Measurements from ENCODE around the gene SCNN1B. TPM values are rescaled to one million over a fixed set of nuclear protein-coding genes. Genes with fewer than 3 reads are reported as not detected.
"Not testable (repeated sequence)": the region's sequence is repeated elsewhere in the genome, so short reads cannot be mapped to it uniquely, and the experiment has no call there.

SCNN1B gene, protein sequence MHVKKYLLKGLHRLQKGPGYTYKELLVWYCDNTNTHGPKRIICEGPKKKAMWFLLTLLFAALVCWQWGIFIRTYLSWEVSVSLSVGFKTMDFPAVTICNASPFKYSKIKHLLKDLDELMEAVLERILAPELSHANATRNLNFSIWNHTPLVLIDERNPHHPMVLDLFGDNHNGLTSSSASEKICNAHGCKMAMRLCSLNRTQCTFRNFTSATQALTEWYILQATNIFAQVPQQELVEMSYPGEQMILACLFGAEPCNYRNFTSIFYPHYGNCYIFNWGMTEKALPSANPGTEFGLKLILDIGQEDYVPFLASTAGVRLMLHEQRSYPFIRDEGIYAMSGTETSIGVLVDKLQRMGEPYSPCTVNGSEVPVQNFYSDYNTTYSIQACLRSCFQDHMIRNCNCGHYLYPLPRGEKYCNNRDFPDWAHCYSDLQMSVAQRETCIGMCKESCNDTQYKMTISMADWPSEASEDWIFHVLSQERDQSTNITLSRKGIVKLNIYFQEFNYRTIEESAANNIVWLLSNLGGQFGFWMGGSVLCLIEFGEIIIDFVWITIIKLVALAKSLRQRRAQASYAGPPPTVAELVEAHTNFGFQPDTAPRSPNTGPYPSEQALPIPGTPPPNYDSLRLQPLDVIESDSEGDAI
- 0.16 TPM for polyA plus RNA-seq (ENCODE audit: insufficient read length)

DNA sequence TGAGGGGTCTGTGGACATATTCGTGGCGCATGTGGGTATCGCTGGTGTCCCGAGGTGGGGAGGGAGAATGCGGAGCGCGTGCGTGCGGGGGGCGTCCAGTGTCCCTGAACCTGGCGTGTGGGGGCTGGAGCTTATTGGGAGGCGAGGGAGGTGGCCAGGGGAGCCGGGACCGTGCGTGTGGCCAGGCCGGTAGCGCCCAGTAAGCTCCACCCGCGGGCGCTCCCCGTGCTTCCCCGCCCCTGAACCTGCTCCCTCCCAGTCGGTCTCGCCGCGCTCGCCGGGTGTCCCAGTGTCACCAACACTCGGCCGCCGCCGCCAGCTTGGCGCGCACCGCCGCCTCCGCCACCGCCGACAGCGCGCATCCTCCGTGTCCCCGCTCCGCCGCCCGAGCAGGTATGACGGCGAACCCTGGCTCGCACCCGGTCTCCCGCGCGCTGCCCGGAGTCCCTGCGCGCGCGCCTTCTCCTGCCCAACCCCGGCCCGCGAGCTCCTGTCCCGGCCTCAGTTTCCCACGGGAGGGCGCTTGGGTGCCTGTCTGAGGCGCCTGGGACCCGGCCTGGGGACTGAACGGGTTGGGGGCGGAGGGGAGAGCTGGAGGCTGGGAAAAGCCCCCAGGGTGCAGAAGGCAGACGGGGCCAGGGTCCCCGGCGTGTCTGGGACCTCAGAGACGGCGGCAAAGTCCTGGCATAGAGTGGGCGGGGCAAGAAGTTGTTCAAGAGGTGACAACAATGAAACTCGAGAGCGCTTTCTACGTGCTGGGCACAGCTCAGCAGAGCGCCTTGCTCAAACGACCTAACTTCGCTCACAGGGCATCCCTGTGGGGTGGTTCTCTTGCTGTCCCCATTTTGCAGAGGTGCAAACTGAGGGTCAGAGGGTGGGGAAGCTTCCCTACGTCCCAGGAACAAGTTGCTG lies at the start of gene SCNN1B:
Gene SCNN1B (plus strand): TSS at position 258 of the 912 bp plus-strand sequence. CDS start 46,298 bp downstream, outside the sequence.
- no peak for DNase-seq (ENCODE audit: low read depth)

DNA sequence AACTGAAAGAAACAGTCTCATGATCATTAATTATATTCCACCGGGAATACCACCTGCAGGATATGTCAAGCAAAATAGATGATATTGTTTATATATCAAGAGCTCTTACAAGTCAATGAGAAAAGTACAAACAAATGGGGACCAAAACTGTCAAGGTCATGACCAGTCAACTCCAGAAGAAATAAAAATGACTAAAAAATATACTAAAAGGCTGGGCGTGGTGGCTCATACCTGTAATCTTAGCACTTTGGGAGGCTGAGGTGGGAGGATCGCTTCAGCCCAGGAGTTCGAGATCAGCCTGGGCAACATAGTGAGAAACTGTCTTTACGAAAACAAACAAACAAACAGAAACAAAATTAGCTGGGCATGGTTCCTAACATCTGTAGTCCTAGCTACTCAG lies 49.8 kb upstream of the SCNN1B start:
- no peak for DNase-seq (ENCODE audit: low read depth)

DNA sequence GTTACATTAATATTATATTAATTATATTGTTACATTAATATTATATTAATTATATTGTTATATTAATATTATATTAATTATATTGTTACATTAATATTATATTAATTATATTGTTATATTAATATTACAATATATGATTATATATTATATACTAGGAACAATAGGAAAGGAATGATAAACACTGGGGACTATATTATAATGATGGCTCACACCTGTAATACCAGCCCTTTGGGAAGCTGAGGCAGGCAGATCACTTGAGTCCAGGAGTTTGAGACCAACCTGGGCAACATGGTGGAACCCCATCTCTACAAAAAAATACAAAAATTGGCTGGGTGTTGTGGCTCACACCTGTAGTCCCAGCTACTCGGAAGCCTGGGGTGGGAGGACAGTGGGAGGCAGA lies 48.5 kb upstream of the SCNN1B start:
- DNase-seq (ENCODE audit: low read depth) = not testable (repeated sequence)

DNA sequence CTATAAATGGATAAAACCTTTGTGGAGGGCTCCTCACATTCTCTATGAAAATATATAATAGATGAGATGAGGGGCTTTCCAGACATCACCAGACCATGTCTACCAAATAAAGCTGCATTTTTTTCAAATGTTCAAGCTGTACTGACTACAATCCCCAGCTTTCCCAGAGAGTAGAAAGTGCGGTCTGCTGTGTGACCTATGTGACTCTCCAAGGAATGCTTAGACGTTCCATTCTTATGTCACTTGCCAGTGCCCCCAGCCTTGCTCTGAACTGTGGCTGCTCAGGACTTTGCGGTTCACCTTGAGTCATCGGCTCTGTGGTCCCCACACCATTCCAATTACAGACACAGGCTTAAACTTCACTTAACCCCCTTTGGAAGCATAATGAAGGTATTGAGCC lies 47.8 kb upstream of the SCNN1B start:
- DNase-seq (ENCODE audit: low read depth) = no peak

DNA sequence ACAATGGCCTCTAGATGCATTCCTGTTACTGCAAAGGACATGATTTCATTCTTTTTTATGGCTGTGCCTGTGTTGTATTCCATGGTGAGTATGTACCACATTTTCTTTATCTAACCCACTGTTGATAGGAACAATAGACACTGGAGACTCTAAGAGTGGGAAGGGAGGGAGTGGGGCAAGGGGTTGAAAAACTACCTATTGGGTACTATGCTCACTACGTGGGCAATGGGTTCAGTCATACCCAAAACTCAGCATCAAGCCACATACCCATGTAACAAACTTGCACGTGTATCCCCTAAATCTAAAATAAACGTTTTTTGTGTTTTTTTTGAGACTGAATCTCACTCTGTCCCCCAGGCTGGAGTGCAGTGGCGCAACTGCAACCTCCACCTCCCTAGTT lies 47.1 kb upstream of the SCNN1B start:
- no peak for DNase-seq (ENCODE audit: low read depth)

DNA sequence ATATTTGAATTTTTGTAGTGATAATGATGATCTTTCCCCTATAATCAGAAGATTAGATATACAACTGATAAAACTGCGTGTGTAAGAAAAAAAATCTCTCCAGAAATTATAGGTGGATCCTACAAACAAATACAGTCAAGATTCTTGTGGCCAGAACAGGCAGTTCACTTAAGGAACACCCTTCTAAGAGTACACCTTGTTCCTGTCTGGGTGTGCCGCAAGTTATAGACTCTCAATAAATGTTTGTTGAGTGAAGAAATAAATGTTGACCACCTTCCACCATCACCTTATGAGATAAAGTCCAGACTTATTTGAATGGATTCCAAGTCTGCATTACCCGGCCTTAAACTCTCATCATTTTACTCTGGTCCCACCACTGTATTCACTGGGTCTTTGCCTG lies 45.7 kb upstream of the SCNN1B start:
- DNase-seq (ENCODE audit: low read depth) = no peak

DNA sequence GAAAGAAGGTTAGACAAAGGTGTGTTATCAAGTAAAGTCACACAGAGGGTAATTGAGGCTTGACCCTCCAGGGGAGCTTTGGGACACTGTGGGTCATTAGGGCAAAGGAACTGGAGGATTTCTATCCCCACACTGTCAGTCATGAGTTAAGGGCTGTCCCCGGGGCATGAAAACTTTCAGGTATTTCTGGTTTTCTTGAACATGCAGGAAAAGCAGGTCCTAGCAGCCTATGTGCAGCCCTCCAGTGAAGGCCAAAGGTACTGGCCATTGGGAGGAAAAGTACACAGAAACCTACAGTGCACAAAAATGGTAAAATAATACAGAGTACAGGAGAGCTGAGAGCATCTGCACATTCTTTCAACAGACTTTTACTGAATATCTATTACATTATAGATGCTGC lies 44.4 kb upstream of the SCNN1B start:
- DNase-seq (ENCODE audit: low read depth) = no peak

DNA sequence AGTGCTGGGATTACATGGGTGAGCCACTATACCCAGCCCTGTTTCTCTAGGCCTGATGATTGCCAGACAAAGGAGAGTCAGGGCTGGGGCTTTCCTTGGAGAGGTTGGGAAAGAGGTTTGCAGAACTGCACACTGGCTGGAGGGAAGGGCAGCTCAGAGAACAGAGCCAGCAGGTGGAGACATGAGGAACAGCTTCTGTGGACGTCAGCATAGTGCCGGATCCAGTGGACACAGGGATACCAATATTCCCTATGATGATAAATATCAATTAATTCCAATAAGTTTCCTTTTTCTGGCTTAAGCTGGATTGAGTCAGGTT lies 43.2 kb upstream of the SCNN1B start:
- DNase-seq (ENCODE audit: low read depth) = no peak

DNA sequence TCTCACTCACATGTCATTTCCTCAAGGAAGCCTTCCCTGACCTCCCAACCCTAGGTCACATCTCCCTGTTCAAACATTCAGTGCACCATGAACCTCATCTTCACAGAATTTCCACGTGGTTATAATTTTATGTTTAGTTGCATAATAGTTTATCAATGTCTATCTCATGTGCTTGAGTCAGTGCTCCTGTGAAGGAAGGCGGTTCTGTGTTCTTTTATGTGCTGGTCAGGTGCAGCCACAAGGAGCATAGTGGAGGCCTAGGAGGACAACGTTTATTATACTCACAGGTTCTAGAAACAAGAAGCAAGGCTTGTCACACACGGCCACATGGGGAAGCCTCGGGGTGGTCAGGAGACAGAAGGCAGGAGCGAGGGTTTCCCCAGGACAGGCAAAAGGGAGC lies 34.5 kb upstream of the SCNN1B start:
- no peak for DNase-seq (ENCODE audit: low read depth)

DNA sequence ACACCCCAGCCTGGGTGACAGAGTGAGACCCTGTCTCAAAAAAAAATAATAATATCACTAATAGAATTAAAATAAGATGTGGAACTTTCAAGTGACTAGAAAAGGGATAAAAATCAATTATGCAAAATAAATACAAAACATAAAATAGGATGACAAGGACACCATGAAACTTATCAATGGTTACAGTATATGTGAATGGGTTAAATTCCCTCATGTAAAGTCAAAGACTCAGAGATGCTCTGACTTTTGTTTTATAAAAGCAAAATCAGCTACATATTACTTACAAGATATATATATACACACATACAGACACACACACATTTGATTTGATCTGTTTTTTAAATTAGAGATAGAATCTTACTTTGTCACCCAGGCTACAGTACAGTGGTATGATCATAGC lies 33.5 kb upstream of the SCNN1B start:
- no peak for DNase-seq (ENCODE audit: low read depth)

DNA sequence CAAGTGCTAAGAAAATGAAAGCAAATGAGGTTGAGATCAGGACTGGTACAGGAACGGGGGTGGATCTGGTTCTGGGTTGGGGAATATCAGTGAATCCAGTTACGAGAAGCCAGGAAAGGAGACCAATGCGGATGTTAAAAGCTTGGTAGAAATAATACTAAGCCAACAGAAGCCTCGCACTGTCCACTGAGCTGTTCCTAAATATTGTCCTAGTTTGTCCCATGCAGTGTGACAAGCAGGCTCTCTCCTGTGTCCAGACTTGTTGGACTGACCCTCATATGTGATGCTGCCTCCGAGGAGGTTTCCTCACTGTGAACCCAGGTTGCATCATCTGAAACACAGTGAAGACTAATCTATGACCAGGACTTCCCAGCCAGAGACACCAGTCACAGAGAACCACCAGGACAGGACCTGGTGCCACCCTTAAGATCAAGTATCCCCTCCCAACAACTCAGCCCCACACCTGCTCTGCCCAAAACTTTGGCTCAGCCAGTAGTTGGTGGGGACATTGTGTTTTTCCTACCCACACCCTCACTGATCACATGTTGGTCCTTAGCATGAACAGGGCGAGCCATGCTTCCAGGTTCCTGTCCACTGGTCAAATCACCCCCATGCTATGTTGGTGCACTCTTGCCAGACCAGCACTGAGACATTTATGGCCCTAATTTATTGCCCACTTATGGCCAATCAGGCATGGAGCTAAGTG lies 32.7 kb upstream of the SCNN1B start:
- no peak for DNase-seq (ENCODE audit: low read depth)

DNA sequence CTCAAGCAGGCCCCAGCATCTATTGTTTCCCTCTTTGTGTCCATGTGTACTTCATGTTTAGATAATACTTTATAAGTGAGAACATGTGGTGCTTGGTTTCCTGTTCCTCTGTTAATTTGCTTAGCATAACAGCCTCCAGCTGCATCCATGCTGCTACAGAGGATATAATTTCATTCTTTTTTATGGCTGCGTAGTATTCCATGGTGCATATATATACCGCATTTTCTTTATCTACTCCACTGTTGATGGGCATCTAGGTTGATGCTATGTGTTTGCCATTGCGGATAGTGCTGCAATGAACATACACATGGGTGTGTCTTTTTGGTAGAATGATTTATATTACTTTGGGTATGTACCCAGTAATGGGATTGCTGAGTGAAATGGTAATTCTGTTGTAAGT lies 31.4 kb upstream of the SCNN1B start:
- no peak for DNase-seq (ENCODE audit: low read depth)

DNA sequence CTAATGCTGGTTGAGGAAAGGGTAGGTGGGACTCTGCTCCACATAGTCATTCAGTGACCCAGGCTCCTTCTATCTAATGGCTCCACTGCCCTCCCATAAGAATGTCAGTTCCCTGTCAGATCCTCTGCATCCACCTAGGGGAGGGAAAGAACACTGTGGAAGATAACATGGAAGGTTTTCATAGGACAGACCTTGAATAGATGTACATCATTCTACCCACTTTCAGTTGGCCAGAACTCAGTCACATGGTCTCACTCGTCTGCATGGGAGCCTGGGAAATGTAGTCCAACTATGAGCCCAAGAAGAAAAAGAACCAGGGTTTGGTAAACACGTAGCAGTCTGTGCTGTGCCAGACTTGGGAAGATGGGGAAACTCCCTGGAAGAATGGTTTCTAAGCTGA lies 27.1 kb upstream of the SCNN1B start:
- no peak for DNase-seq (ENCODE audit: low read depth)

DNA sequence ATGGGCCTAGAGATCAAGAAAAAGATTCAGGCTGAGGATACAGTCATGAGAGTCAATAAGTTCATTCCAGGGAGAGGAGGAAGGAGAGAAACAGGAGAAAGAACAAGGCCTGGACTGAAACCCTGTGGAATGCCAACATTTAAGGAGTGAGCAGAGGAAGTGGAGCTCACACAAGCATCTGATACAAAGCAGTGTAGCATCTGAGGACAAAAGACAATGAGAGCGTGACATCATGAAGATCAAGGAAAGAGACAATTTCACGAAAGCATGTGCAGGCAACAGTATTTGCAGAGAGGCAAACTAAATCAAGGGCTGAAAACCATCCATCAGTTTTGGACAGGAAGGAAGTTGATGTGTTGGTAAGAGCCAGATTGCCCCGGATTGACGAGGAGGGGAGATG lies 25.3 kb upstream of the SCNN1B start:
- DNase-seq (ENCODE audit: low read depth) = no peak

DNA sequence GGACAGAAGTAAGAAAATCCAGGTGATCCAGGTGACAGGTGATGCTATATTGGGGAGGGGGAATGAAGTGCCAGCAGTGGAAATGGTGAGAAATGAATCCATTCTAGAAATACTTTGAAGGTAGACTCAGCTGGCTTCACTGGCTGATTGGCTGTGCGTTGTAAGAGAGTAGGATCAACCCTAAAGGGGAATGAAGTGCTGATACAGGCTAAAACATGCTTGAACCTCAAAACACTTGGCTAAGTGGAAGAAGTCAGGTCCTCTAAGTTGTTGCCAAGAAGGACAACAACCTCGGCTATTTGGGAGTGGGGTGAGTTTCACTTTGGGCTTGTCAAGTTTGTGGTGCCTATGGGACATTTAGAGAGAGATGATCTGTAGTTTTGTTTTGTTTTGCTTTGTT lies 24.1 kb upstream of the SCNN1B start:
- DNase-seq (ENCODE audit: low read depth) = no peak

DNA sequence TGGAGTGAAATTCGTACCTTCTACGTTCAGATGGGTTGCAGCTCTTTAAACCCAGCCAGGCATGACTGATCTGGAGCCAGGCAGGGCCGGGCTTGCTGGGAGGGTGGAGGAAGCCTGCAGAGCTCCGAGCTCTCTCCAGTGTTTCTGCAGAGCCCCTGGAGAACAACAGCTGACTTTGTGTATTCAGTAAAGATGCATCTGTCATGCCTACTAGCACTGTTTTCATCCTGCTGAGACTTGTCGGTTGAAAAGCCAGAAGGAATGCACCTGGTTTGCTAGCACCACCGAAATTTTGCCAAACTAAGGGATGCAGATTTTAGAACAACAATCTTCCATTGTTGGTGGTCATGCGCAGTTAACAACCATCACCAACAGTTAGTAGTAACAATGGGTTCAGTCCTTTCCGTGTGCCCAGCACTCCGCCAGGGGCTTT lies 22.4 kb upstream of the SCNN1B start:
- DNase-seq (ENCODE audit: low read depth) = no peak

DNA sequence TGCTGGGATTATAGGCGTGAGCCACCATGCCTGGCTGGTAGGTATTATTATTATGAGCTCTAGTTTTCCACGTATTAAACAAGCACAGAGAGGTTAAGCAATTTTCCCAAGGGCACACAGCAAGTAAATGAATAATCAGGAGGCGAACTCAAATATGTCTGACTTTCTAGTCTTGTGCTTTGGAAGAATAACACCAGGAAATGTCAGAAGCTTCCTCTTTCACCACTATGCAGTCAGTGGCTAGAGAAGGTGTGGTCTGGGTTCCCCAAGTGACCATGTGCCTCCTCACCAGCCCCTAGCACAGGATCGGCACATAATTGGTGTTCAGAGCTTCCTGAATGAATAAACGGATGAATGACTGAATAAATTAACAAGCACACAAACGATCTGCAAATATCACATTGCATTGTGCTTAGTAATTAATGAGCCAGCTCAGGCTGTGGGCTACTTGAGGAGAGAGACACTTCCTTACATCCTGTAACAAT lies 21.6 kb upstream of the SCNN1B start:
- no peak for DNase-seq (ENCODE audit: low read depth)

DNA sequence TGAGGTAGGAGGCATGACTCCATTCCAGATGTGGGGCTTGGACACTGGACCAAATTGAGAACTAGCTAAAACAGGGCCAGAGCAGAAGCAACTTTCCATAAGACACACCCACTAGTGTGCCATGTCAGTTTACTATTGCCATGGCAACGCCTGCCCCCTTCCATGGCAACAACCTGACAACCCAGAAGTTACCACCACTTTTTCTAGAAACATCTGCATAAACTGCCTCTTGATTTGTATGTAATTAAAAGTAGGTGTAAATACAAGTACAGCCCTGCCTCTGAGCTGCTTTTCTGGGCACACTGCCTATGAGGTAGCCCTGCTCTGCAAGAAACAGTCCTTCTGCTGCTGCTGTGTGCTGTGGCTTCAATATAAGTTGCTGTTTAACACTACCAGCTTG lies 19.5 kb upstream of the SCNN1B start:
- DNase-seq (ENCODE audit: low read depth) = no peak

DNA sequence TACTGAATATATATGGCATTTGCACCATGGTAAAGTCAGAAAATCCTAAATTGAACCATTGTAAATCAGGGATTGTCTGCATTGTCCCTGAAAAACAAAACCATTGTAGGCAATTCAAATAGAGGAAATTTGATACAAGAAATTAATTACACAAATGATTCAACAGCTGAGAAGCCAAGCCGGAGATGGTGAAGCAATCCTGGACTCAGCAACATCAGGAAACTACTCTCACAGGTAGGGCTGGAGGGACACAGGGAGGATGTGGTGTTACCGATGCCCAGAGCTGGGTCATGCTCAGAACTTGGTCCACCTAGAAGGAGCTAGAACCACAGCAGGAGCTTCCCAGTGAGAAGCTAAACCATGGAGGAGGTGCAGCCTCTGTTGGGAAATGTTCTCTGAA lies 18.5 kb upstream of the SCNN1B start:
- no peak for DNase-seq (ENCODE audit: low read depth)

DNA sequence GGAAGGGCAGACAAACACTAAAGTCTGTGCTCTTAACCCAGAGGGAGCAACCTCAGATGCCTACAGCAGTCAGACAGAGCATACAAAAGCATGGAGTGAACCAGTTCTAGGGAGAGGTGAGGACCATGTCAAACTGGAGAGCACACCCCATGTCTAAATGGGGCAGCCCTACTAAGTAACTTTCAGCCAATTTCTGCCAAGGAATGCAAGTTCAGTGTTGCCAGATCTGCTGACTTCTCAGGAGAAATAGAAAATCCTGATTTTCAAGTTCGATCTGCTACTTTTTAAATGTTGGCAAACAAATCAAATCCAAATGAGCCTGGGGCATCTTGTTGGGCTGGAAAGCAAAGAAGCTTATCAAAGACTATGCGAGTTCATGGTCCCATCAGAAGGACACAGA lies 17.5 kb upstream of the SCNN1B start:
- DNase-seq (ENCODE audit: low read depth) = no peak

DNA sequence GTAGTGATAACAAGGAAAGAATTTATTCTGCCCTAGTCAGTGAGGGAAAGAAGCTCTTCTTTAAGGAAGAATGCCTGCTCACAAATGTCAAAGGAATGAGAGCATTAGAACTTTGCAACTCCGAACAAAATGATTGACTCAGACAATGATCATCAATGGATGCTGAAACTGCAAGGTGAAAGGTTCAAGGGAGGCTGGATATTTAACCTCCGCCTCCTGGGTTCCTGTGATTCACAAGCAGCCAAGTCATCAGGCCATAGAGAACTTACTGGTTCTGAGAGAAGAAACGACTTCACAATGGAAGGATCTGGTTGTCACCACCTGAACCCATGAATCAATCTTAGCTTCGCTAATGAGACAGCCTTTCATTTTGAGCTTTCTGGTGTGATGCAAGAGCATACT lies 16.0 kb upstream of the SCNN1B start:
- no peak for DNase-seq (ENCODE audit: low read depth)

DNA sequence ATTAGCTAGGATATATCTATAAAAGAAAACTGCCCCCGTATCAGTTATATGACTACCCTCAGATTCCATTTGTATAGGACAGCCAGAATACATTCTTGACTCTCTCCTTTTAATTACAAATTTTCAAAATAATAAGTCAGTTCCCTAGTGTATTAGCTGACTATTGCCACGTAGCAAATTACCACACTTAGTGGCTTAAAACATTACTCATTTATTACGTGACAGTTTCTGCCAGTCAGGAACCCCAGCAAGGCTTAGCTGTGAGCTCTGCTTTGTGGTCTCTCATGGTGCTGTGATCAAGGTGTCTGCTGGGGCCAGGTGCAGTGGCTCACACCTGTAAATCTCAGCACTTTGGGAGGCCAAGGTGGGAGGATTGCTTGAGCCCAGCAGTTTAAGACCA lies 13.9 kb upstream of the SCNN1B start:
- DNase-seq (ENCODE audit: low read depth) = no peak

Data from forelimb muscle (tissue), 1 donor.